ENCODE data around the gene DNASE1L3. TPM values are rescaled to one million over a fixed set of nuclear protein-coding genes. Genes with fewer than 3 reads are reported as not detected.

The DNASE1L3 gene
- total and polyA plus RNA-seq, 2 of the 4 experiments (the other 2 are of a cell fraction), result not detected

- Histone ChIP-seq H2BK120ac (ENCODE audit: low read depth, low read length) (peak overlapping the region; percentile 16; the same call in 1 of the 2 replicates), H2AK9ac (replicated peaks; ENCODE audit: low read depth, low read length, poor library complexity) (peak overlapping the region; percentile 18), H3K4me2 (ENCODE audit: low read depth, low read length) (peak overlapping the region; percentile 51; the same call in 1 of the 2 replicates), H3K4me3 (ENCODE audit: insufficient read depth, low read depth, low read length) (no peak overlapping the region), H2AFZ (replicated peaks; ENCODE audit: low read length, poor library complexity) (peak overlapping the region; percentile 60), H2BK5ac (ENCODE audit: low read depth, low read length, poor library complexity, severe bottlenecking) (no peak overlapping the region), H3K27ac (ENCODE audit: insufficient read depth, low read length) (no peak overlapping the region), H3K23ac (ENCODE audit: low read depth, low read length) (0 out of 2 replicates have a peak overlapping the region, but pooled peaks have one; percentile 26), H4K5ac (ENCODE audit: low read depth, low read length) (no peak overlapping the region; the same call in 1 of the 2 replicates), H3K56ac (ENCODE audit: extremely low read depth, insufficient read depth, low read length) (no peak overlapping the region), H3K9me3 (ENCODE audit: control insufficient read depth, insufficient read depth, low read length) (no peaks in the 10 kb centered on the region), H3K18ac (ENCODE audit: low read depth, low read length) (no peak overlapping the region), H3K4me1 (ENCODE audit: control insufficient read depth, insufficient read depth, low read length) (peaks cover 7% of the 10 kb centered on the region), H3K4ac (ENCODE audit: low read depth, low read length) (peak overlapping the region; percentile 54), H4K91ac (ENCODE audit: insufficient read depth, low read depth, low read length) (no peak overlapping the region), H3K14ac (replicated peaks; ENCODE audit: low read depth, low read length) (peak overlapping the region; percentile 43), H3K9me1 (ENCODE audit: insufficient read depth, low read length) (no peaks in the 10 kb centered on the region), H3K27me3 (ENCODE audit: control insufficient read depth, insufficient read depth, low read length) (no peaks in the 10 kb centered on the region; the same call in 1 of the 2 replicates), H3K36me3 (ENCODE audit: control insufficient read depth, insufficient read depth, low read length) (peaks cover 22% of the 10 kb centered on the region), H3K79me1 (ENCODE audit: low read depth in 1 of 2, low read length in 2 of 2) (no peaks in the 10 kb centered on the region), H3K9ac (ENCODE audit: low read depth, low read length) (no peak overlapping the region), H2AK5ac (ENCODE audit: low read depth, low read length) (no peak overlapping the region), H2BK15ac (ENCODE audit: low read depth, low read length) (no peak overlapping the region), H2BK20ac (ENCODE audit: low read depth, low read length) (no peak overlapping the region), H4K20me1 (ENCODE audit: insufficient read depth, low read length) (peaks cover 4% of the 10 kb centered on the region), H4K8ac (ENCODE audit: low read depth in 2 of 2, low read length in 2 of 2) (peak overlapping the region in 1 of 2 experiments; percentile 75; a peak in 2 of 4 replicates)
- DNase-seq (no peak), ATAC-seq (ENCODE audit: low read depth) (no peak)
- dilution Hi-C loops (cut with HindIII; ENCODE audit: low sequenced_read_pairs, unreplicated experiment) (no loop called here), in situ Hi-C loops (cut with MboI; ENCODE audit: low sequenced_read_pairs) (loop anchor here (25.0 kb wide), 1 partner anchor 237 kb away; no protein-coding TSS in a partner anchor), intact Hi-C loops (cut with micrococcal nuclease) (loop anchor here (2.0 to 5.0 kb wide), 2 partner anchors 42 to 166 kb away; partner anchors contain the start of gene FLNB)
- no CpG with 5 or more reads among the region's 3 CpGs for WGBS, 2 experiments (ENCODE audit: extremely low coverage in 2 of 2, insufficient read length in 1 of 2)
- POLR2A ChIA-PET (ENCODE audit: unreplicated experiment), result no interaction called here
- CTCF ChIA-PET, result no interaction called here
- BruUV-seq (replicated peaks), result no TSS peak
- TF ChIP-seq FOS (IDR thresholded peaks at IDR 0.05; ENCODE audit: low read depth, low read length) (no peak), CTCF (conservative IDR thresholded peaks at IDR 0.05; ENCODE audit: low read depth, low read length) (no peak), USF2 (IDR thresholded peaks at IDR 0.05; ENCODE audit: low read depth, low read length) (no peak), MAZ (IDR thresholded peaks at IDR 0.05; ENCODE audit: borderline replicate concordance, low read depth, low read length) (no peak), POLR2A (IDR thresholded peaks at IDR 0.05; ENCODE audit: low read depth, low read length) (no peak), MAFK (IDR thresholded peaks at IDR 0.05; ENCODE audit: low read depth, low read length) (no peak), CEBPB (IDR thresholded peaks at IDR 0.05; ENCODE audit: low read depth, low read length) (no peak), CHD1 (IDR thresholded peaks at IDR 0.05; ENCODE audit: low read depth, low read length) (no peak), MXI1 (IDR thresholded peaks at IDR 0.05; ENCODE audit: borderline replicate concordance, low read depth, low read length) (no peak), ELK1 (IDR thresholded peaks at IDR 0.05; ENCODE audit: borderline replicate concordance, low read depth, low read length) (no peak), RCOR1 (IDR thresholded peaks at IDR 0.05; ENCODE audit: insufficient replicate concordance, low read length) (no peak), SMC3 (IDR thresholded peaks at IDR 0.05; ENCODE audit: low read depth, low read length) (no peak), RAD21 (IDR thresholded peaks at IDR 0.05; ENCODE audit: low read length) (no peak), NFE2L2 (IDR thresholded peaks at IDR 0.05; ENCODE audit: low read depth, low read length) (no peak), BHLHE40 (IDR thresholded peaks at IDR 0.05; ENCODE audit: low read depth, low read length) (no peak), RFX5 (IDR thresholded peaks at IDR 0.05; ENCODE audit: low read depth, low read length) (no peak)
Observed at GRCh38 chr3:58175187-58175436, 35.7 kb downstream of the DNASE1L3 start.

Data from IMR-90 (cell line).